Stimulated activated naive CD8-positive, alpha-beta T cell treated with anti-CD3 and anti-CD28 coated beads, Interleukin-15, amount 100 ng/mL, for 72 hours (primary cell): Measurements from ENCODE around the gene TTC7B.
A peak's percentile ranks its signal among the peaks of the same experiment; 100 is the strongest.

Experiments
- ATAC-seq: fragments of 150-1000 bp; cut with Tn5 transposase; 2 replicates; pipeline ENCODE4 v1.10.0; 2021; ENCODE audit warnings: mild to moderate bottlenecking, moderate library complexity
- DNase-seq, 2 donors: peaks; one replicate each; pipeline ENCODE4 v3.0.0; 2021 to 2022
- H3K27ac Mint-ChIP-seq, 2 donors: one replicate each; pipeline ENCODE4 v1.8.0; 2022; ENCODE audit warnings: mild to moderate bottlenecking in 2 of 2, mixed read lengths in 2 of 2, moderate library complexity in 2 of 2
- H3K27me3 Mint-ChIP-seq: one replicate; pipeline ENCODE4 v1.8.0; 2022; ENCODE audit warnings: mixed read lengths
- H3K4me1 Mint-ChIP-seq: one replicate; pipeline ENCODE4 v1.8.0; 2022; ENCODE audit warnings: mild to moderate bottlenecking, mixed read lengths
- H3K4me3 Mint-ChIP-seq, 2 donors: one replicate each; pipeline ENCODE4 v1.8.0; 2022; ENCODE audit warnings: mild to moderate bottlenecking in 2 of 2, mixed read lengths in 2 of 2, moderate library complexity in 1 of 2
- H3K9me3 Mint-ChIP-seq, 2 donors: one replicate each; pipeline ENCODE4 v1.8.0; 2022; ENCODE audit warnings: mixed read lengths in 2 of 2

The TTC7B gene

DNA sequence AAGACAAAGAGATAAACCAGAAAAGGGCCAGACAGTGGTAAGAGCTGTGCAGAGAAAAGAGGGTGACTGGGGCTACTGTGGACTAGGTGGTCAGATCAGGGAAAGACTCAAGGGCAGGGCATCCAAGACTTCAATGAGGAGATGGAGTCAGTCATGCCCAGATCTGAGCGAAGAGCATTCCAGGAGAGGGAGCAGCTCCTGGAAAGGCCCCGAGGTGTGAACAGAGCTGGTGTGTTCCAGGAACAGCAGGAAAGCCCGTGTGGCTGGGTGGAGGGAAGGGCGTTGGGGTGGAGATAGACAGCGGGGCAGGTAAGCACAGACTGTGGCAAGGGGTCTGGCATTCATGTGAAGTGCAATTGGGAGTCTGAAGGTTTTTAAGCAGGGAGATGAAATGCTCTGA, 16.8 kb downstream of the TTC7B start:
- no peak for ATAC-seq
- H3K27me3 Mint-ChIP-seq = no peaks in the 10 kb centered on the region
- H3K4me1 Mint-ChIP-seq = peaks cover 13% of the 10 kb centered on the region
- H3K9me3 Mint-ChIP-seq = no peaks in the 10 kb centered on the region
- no peak overlapping the region for H3K27ac Mint-ChIP-seq
- no peak overlapping the region for H3K4me3 Mint-ChIP-seq
- DNase-seq = no peak

- no peak for DNase-seq
- H3K4me3 Mint-ChIP-seq = no peak overlapping the region
- no peak overlapping the region for H3K27ac Mint-ChIP-seq
- no peaks in the 10 kb centered on the region for H3K27me3 Mint-ChIP-seq
- ATAC-seq = no peak
- H3K4me1 Mint-ChIP-seq = peaks cover 7% of the 10 kb centered on the region
- no peaks in the 10 kb centered on the region for H3K9me3 Mint-ChIP-seq
These were observed 18.3 kb downstream of the TTC7B start for GRCh38 chr14:90797919-90798318.

DNA sequence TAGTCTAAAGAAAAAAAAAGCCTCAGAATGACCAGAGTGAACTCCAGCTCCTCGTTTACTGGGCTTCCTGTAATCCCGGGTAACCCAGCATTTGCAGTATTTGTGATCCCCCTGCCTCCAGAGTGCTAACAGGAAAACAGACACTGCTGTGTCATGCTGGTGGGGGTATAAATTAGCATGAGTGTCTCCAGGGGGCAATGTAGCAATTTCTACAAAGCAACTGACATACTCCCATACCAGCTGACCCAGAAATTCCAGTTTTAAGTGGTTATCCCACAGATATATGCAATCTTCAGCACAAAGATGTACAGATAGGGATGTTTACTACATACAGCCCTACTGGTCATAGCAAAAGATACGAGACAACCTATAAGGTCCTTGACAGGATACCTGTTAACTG, 18.8 kb downstream of the TTC7B start:
- Mint-ChIP-seq H3K4me3 (no peak overlapping the region), H3K9me3 (no peaks in the 10 kb centered on the region), H3K27ac (no peak overlapping the region), H3K4me1 (peaks cover 7% of the 10 kb centered on the region), H3K27me3 (no peaks in the 10 kb centered on the region)
- no peak for ATAC-seq
- DNase-seq = no peak

DNA sequence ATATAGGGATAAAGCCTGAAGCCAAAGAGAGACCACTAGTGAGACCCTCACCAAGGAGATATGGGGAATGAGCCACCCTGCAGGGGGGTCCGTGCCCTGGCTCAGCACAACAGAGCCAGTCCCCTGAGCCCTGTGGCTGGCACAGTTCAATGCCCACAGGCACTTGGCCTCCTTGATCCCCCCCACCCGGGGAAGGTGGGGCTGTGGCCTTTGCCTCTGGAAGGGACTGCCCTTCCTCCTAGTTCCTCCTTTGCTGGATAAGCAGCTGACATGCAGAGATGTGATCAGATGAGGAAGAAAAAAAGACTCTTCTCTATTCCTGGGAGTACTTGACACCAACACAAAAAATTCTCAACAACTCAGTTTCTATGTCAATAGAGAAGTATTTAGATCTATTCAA, 19.9 kb downstream of the TTC7B start:
- no peak overlapping the region for H3K27ac Mint-ChIP-seq

DNA sequence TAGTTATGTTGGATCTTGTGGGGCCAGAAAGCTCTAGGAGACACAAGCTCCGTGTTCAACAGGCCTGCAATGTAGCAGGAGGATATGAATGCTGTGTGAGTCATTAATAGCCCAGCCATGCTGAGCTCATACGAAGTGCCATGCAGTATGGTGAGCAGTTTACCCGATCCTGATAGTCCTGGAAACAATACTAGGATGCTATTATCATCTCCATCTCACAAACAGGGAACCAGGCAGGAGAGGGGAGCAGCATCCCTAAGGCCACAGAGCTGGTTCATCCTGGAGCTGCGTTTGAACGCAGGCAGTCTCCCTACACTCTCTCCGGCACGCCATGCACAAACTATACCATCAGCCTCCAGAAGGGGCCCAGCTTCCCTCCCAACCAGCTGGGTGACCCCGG, 20.5 kb downstream of the TTC7B start:
- Mint-ChIP-seq H3K4me1 (no peaks in the 10 kb centered on the region), H3K9me3 (no peaks in the 10 kb centered on the region), H3K4me3 (no peak overlapping the region), H3K27me3 (no peaks in the 10 kb centered on the region), H3K27ac (no peak overlapping the region)
- ATAC-seq (no peak), DNase-seq (no peak)

More for the DNA sequence above, 19.9 kb downstream of the TTC7B start:
- Mint-ChIP-seq H3K9me3 (no peaks in the 10 kb centered on the region), H3K27me3 (no peaks in the 10 kb centered on the region), H3K4me1 (peaks cover 4% of the 10 kb centered on the region), H3K4me3 (no peak overlapping the region)
- no peak for ATAC-seq
- DNase-seq = no peak

DNA sequence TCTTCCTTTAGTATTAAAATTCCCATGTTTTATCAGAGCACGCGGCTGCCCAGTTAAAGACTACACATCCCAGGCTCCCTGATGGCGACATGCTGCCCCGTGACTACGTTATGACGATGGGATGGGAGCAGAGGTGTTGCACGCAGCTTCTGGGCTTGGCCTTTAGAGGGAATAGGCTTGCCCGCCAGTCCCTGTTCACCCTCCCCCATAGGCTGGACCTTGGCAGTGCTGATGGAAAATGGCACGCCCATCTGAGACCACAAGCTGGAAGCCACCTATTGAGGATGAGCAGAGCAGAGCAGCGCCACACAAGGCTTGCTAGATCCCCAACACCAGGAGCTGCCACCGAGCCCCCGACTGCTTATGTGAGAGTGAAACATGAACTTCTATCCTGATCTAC, 24.7 kb downstream of the TTC7B start:
- Mint-ChIP-seq H3K4me1 (no peaks in the 10 kb centered on the region), H3K4me3 (no peak overlapping the region), H3K27me3 (no peaks in the 10 kb centered on the region), H3K27ac (no peak overlapping the region), H3K9me3 (no peaks in the 10 kb centered on the region)
- no peak for ATAC-seq
- no peak for DNase-seq

GRCh38 chr14:90788031-90788430, 28.2 kb downstream of the TTC7B start:
- Mint-ChIP-seq H3K4me1 (no peaks in the 10 kb centered on the region), H3K9me3 (no peaks in the 10 kb centered on the region), H3K27me3 (no peaks in the 10 kb centered on the region), H3K4me3 (no peak overlapping the region), H3K27ac (no peak overlapping the region)
- DNase-seq = no peak
- no peak for ATAC-seq

GRCh38 chr14:90785876-90786450, 30.3 kb downstream of the TTC7B start:
- Mint-ChIP-seq H3K27ac (no peak overlapping the region), H3K9me3 (no peaks in the 10 kb centered on the region), H3K4me1 (no peaks in the 10 kb centered on the region), H3K27me3 (no peaks in the 10 kb centered on the region), H3K4me3 (no peak overlapping the region)
- ATAC-seq = no peak
- DNase-seq = no peak

- Mint-ChIP-seq H3K4me3 (no peak overlapping the region), H3K4me1 (no peaks in the 10 kb centered on the region), H3K27me3 (no peaks in the 10 kb centered on the region), H3K27ac (no peak overlapping the region), H3K9me3 (no peaks in the 10 kb centered on the region)
- DNase-seq (no peak), ATAC-seq (no peak)
These were observed 30.8 kb downstream of the TTC7B start for GRCh38 chr14:90785471-90785870.

GRCh38 chr14:90784621-90785270, 31.5 kb downstream of the TTC7B start:
- no peaks in the 10 kb centered on the region for H3K4me1 Mint-ChIP-seq
- DNase-seq = no peak
- H3K27me3 Mint-ChIP-seq = no peaks in the 10 kb centered on the region
- ATAC-seq = no peak
- no peaks in the 10 kb centered on the region for H3K9me3 Mint-ChIP-seq
- peak overlapping the region in 1 of 2 donors; percentile 14 for H3K27ac Mint-ChIP-seq
- no peak overlapping the region for H3K4me3 Mint-ChIP-seq

DNA sequence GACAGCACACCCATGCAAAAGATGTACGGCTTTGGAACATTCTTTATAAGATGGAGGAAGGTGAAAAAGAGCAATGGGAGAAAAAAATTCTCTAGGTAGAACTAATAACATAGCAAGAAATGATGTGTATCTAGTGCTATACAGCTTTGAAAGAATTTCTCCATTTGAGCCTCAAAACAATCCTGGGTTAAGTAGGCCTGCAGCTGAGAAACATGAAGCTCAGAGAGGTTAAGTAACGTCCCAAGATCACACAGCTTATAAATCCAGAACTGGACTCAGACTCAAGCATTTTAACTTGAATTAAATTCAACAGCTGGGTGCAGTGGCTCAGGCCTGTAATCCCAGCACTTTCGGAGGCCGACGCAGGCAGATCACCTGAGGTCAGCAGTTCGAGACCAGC, 32.9 kb downstream of the TTC7B start:
- no peak for DNase-seq
- H3K4me1 Mint-ChIP-seq = no peaks in the 10 kb centered on the region
- H3K27ac Mint-ChIP-seq = no peak overlapping the region
- no peaks in the 10 kb centered on the region for H3K27me3 Mint-ChIP-seq
- H3K9me3 Mint-ChIP-seq = no peaks in the 10 kb centered on the region
- ATAC-seq = no peak
- no peak overlapping the region for H3K4me3 Mint-ChIP-seq

GRCh38 chr14:90782892-90783291, 33.3 kb downstream of the TTC7B start:
- Mint-ChIP-seq H3K4me3 (no peak overlapping the region), H3K4me1 (no peaks in the 10 kb centered on the region), H3K9me3 (no peaks in the 10 kb centered on the region), H3K27ac (no peak overlapping the region), H3K27me3 (no peaks in the 10 kb centered on the region)
- no peak for DNase-seq
- ATAC-seq = no peak

- Mint-ChIP-seq H3K4me1 (no peaks in the 10 kb centered on the region), H3K9me3 (no peaks in the 10 kb centered on the region), H3K4me3 (no peak overlapping the region), H3K27ac (no peak overlapping the region), H3K27me3 (no peaks in the 10 kb centered on the region)
- DNase-seq = no peak
- no peak for ATAC-seq
These were observed 34.4 kb downstream of the TTC7B start for GRCh38 chr14:90781876-90782275.

DNA sequence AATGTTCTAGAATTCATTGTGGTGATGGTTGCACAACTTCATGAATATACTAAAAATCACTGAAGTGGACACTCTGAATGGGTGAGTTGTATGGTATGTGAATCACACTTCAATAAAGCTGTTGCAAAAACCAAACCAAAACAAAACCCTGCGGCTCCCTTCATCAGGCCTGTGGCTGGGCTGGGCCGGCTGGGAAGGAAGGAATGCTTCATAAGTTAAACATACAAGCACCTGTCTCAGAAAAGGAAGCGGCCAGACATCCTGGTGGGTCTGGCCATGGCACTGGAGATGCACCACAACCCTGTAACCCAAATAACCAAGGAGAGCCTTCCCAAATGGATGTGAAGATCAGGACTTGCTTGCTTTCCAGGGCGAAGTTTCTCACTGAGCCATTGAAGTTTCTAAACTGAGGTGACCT, 34.9 kb downstream of the TTC7B start:
- H3K9me3 Mint-ChIP-seq = no peaks in the 10 kb centered on the region
- H3K27ac Mint-ChIP-seq = peak overlapping the region in 1 of 2 donors; percentile 37
- DNase-seq = no peak

GRCh38 chr14:90780519-90780918, 35.7 kb downstream of the TTC7B start:
- Mint-ChIP-seq H3K4me1 (no peaks in the 10 kb centered on the region), H3K27ac (no peak overlapping the region), H3K4me3 (no peak overlapping the region), H3K9me3 (no peaks in the 10 kb centered on the region), H3K27me3 (no peaks in the 10 kb centered on the region)
- ATAC-seq (no peak), DNase-seq (no peak)

More for the DNA sequence above, 34.9 kb downstream of the TTC7B start:
- no peak overlapping the region for H3K4me3 Mint-ChIP-seq
- no peaks in the 10 kb centered on the region for H3K27me3 Mint-ChIP-seq
- ATAC-seq = no peak
- no peaks in the 10 kb centered on the region for H3K4me1 Mint-ChIP-seq

- no peaks in the 10 kb centered on the region for H3K9me3 Mint-ChIP-seq
- no peaks in the 10 kb centered on the region for H3K27me3 Mint-ChIP-seq
- no peak overlapping the region for H3K4me3 Mint-ChIP-seq
- H3K4me1 Mint-ChIP-seq = no peaks in the 10 kb centered on the region
- H3K27ac Mint-ChIP-seq = peak overlapping the region in 1 of 2 donors; percentile 37
- DNase-seq (no peak), ATAC-seq (no peak)
These were observed 37.5 kb downstream of the TTC7B start for GRCh38 chr14:90778571-90779255.
